Dendritic cell treated with granulocyte-macrophage colony-stimulating factor and Interleukin-4, amounts not matched to agents 40 ng/mL and 50 ng/mL, for 4 days (primary cell): ENCODE results near the gene DNAJB2.
"Not testable (repeated sequence)": the region's sequence is repeated elsewhere in the genome, so short reads cannot be mapped to it uniquely, and the experiment has no call there.

Experiments
- H3K27ac Mint-ChIP-seq: one replicate; pipeline ENCODE4 v1.8.0; 2022; ENCODE audit warnings: mild to moderate bottlenecking, mixed read lengths
- H3K27me3 Mint-ChIP-seq: one replicate; pipeline ENCODE4 v1.8.0; 2022; ENCODE audit warnings: mild to moderate bottlenecking, mixed read lengths
- H3K36me3 Mint-ChIP-seq: one replicate; pipeline ENCODE4 v1.8.0; 2022; ENCODE audit warnings: low read depth, mixed read lengths
- H3K4me1 Mint-ChIP-seq: one replicate; pipeline ENCODE4 v1.8.0; 2022; ENCODE audit warnings: low read depth, mixed read lengths
- H3K4me3 Mint-ChIP-seq: one replicate; pipeline ENCODE4 v1.8.0; 2022; ENCODE audit warnings: mild to moderate bottlenecking, moderate library complexity, mixed read lengths
- H3K9me3 Mint-ChIP-seq: one replicate; pipeline ENCODE4 v1.8.0; 2022; ENCODE audit warnings: mixed read lengths
- intact Hi-C: fragments of 100-400 bp; cut with micrococcal nuclease; formaldehyde crosslinking; loops from one replicate; pipeline ENCODE4 v1.15.0; 2022

Gene DNAJB2

GRCh38 chr2:219251656-219252055 is 27.5 kb upstream of the DNAJB2 start:
- intact Hi-C loops = loop anchor here (5.0 kb wide), 1 partner anchor 34 kb away; the partner anchor contains the start of gene ABCB6
- H3K27me3 Mint-ChIP-seq = no peaks in the 10 kb centered on the region
- H3K36me3 Mint-ChIP-seq = peaks cover 57% of the 10 kb centered on the region
- H3K9me3 Mint-ChIP-seq = no peaks in the 10 kb centered on the region
- peak overlapping the region; percentile 86 for H3K4me3 Mint-ChIP-seq
- peaks cover 76% of the 10 kb centered on the region for H3K4me1 Mint-ChIP-seq
- H3K27ac Mint-ChIP-seq = peak overlapping the region; percentile 47

GRCh38 chr2:219252084-219252483 is 27.1 kb upstream of the DNAJB2 start:
- Mint-ChIP-seq H3K4me3 (peak overlapping the region; percentile 86), H3K9me3 (no peaks in the 10 kb centered on the region), H3K4me1 (peaks cover 72% of the 10 kb centered on the region), H3K27ac (peak overlapping the region; percentile 47), H3K27me3 (no peaks in the 10 kb centered on the region), H3K36me3 (peaks cover 52% of the 10 kb centered on the region)
- intact Hi-C loops = loop anchor here (5.0 kb wide), 1 partner anchor 35 kb away; the partner anchor contains the start of gene ABCB6

GRCh38 chr2:219252570-219252899 is 26.6 kb upstream of the DNAJB2 start:
- Mint-ChIP-seq H3K27me3 (no peaks in the 10 kb centered on the region), H3K27ac (peak overlapping the region; percentile 47), H3K36me3 (peaks cover 48% of the 10 kb centered on the region), H3K4me3 (peak overlapping the region; percentile 86), H3K9me3 (no peaks in the 10 kb centered on the region), H3K4me1 (peaks cover 67% of the 10 kb centered on the region)
- intact Hi-C loops = loop anchor here (5.0 kb wide), 1 partner anchor 35 kb away; the partner anchor contains the start of gene ABCB6

GRCh38 chr2:219252900-219253752 is 26.0 kb upstream of the DNAJB2 start, which contains the start of gene TUBA4B:
Gene TUBA4B (plus strand): TSS chr2:219253243. CDS start chr2:219253408, 165 bp downstream.
- Mint-ChIP-seq H3K4me1 (peaks cover 61% of the 10 kb centered on the region), H3K27ac (peak within 1 kb of the TSS; percentile 47), H3K4me3 (peak within 1 kb of the TSS; percentile 86), H3K9me3 (no peaks in the 10 kb centered on the region), H3K36me3 (peaks cover 42% of the 10 kb centered on the region), H3K27me3 (no peaks in the 10 kb centered on the region)
- intact Hi-C loops = loop anchor here (5.0 kb wide), 1 partner anchor 36 kb away; the partner anchor contains the start of gene ABCB6

GRCh38 chr2:219253753-219254589 is 25.2 kb upstream of the DNAJB2 start, which contains the start of gene TUBA4A:
Gene TUBA4A (minus strand): TSS chr2:219253918. CDS start chr2:219253858, 60 bp downstream.
- Mint-ChIP-seq H3K9me3 (no peaks in the 10 kb centered on the region), H3K36me3 (peaks cover 34% of the 10 kb centered on the region), H3K27ac (peak within 1 kb of the TSS; percentile 47), H3K27me3 (peaks cover 2% of the 10 kb centered on the region), H3K4me1 (peaks cover 53% of the 10 kb centered on the region), H3K4me3 (peak within 1 kb of the TSS; percentile 86)
- intact Hi-C loops = loop anchor here (5.0 kb wide), 1 partner anchor 37 kb away; the partner anchor contains the start of gene ABCB6

GRCh38 chr2:219254590-219255201 is 24.5 kb upstream of the DNAJB2 start:
- H3K36me3 Mint-ChIP-seq = peaks cover 26% of the 10 kb centered on the region
- peak overlapping the region; percentile 47 for H3K27ac Mint-ChIP-seq
- intact Hi-C loops = loop anchor here (5.0 kb wide), 1 partner anchor 37 kb away; the partner anchor contains the start of gene ABCB6
- H3K9me3 Mint-ChIP-seq = no peaks in the 10 kb centered on the region
- H3K27me3 Mint-ChIP-seq = peaks cover 5% of the 10 kb centered on the region
- peaks cover 46% of the 10 kb centered on the region for H3K4me1 Mint-ChIP-seq
- H3K4me3 Mint-ChIP-seq = peak overlapping the region; percentile 86

- H3K27ac Mint-ChIP-seq, H3K36me3 Mint-ChIP-seq, H3K4me1 Mint-ChIP-seq: not testable (repeated sequence)
These were observed 20.2 kb upstream of the DNAJB2 start for GRCh38 chr2:219258942-219259341.

GRCh38 chr2:219261024-219261855 is 17.9 kb upstream of the DNAJB2 start:
- intact Hi-C loops = no loop called here
- Mint-ChIP-seq H3K4me1 (no peaks in the 10 kb centered on the region), H3K36me3 (no peaks in the 10 kb centered on the region), H3K27me3 (peaks cover 20% of the 10 kb centered on the region), H3K27ac (no peak overlapping the region), H3K4me3 (no peak overlapping the region), H3K9me3 (no peaks in the 10 kb centered on the region)

More at GRCh38 chr2:219258942-219259341, 20.2 kb upstream of the DNAJB2 start:
- H3K4me3 Mint-ChIP-seq, H3K9me3 Mint-ChIP-seq, intact Hi-C loops: not testable (repeated sequence)
- peaks cover 19% of the 10 kb centered on the region for H3K27me3 Mint-ChIP-seq

GRCh38 chr2:219266232-219266631 is 12.9 kb upstream of the DNAJB2 start:
- intact Hi-C loops = no loop called here
- Mint-ChIP-seq H3K9me3 (no peaks in the 10 kb centered on the region), H3K4me1 (no peaks in the 10 kb centered on the region), H3K27ac (no peak overlapping the region), H3K36me3 (no peaks in the 10 kb centered on the region), H3K4me3 (no peak overlapping the region), H3K27me3 (peaks cover 9% of the 10 kb centered on the region)

GRCh38 chr2:219266886-219267285 is 12.3 kb upstream of the DNAJB2 start:
- no peaks in the 10 kb centered on the region for H3K4me1 Mint-ChIP-seq
- H3K36me3 Mint-ChIP-seq = no peaks in the 10 kb centered on the region
- no peak overlapping the region for H3K4me3 Mint-ChIP-seq
- no peaks in the 10 kb centered on the region for H3K9me3 Mint-ChIP-seq
- intact Hi-C loops = no loop called here
- H3K27me3 Mint-ChIP-seq = peaks cover 9% of the 10 kb centered on the region
- H3K27ac Mint-ChIP-seq = no peak overlapping the region

GRCh38 chr2:219268294-219268693 is 10.9 kb upstream of the DNAJB2 start:
- H3K27me3 Mint-ChIP-seq = peaks cover 18% of the 10 kb centered on the region

GRCh38 chr2:219269362-219270054 is 9.7 kb upstream of the DNAJB2 start:
- Mint-ChIP-seq H3K36me3 (no peaks in the 10 kb centered on the region), H3K9me3 (no peaks in the 10 kb centered on the region), H3K4me3 (no peak overlapping the region), H3K4me1 (no peaks in the 10 kb centered on the region), H3K27me3 (peaks cover 18% of the 10 kb centered on the region), H3K27ac (no peak overlapping the region)
- intact Hi-C loops = no loop called here

More at GRCh38 chr2:219268294-219268693, 10.9 kb upstream of the DNAJB2 start:
- no peaks in the 10 kb centered on the region for H3K36me3 Mint-ChIP-seq
- H3K4me1 Mint-ChIP-seq = no peaks in the 10 kb centered on the region
- intact Hi-C loops = no loop called here
- H3K4me3 Mint-ChIP-seq = no peak overlapping the region
- H3K27ac Mint-ChIP-seq = no peak overlapping the region
- H3K9me3 Mint-ChIP-seq = no peaks in the 10 kb centered on the region
